GM21360 (cell line): Measurements from ENCODE around the gene MED27.

Experiments
- ATAC-seq: cut with Tn5 transposase; IDR thresholded peaks from one replicate; pipeline ENCODE4 v1.9.1; 2021; ENCODE audit warnings: mild to moderate bottlenecking, moderate library complexity; ENCODE audit not compliant: unreplicated experiment

The MED27 gene

GRCh38 chr9:131823701-131824146, 255.9 kb downstream of the MED27 start:
- no peak for ATAC-seq

GRCh38 chr9:131818089-131818488, 261.6 kb downstream of the MED27 start:
- ATAC-seq: no peak

GRCh38 chr9:131817627-131818026, 262.0 kb downstream of the MED27 start:
- no peak for ATAC-seq

GRCh38 chr9:131817073-131817472, 262.6 kb downstream of the MED27 start:
- ATAC-seq: no peak

- no peak for ATAC-seq
These were observed 263.4 kb downstream of the MED27 start for GRCh38 chr9:131815970-131816873.

- no peak for ATAC-seq
These were observed 265.0 kb downstream of the MED27 start for GRCh38 chr9:131814707-131815106.

GRCh38 chr9:131813116-131813515, 266.6 kb downstream of the MED27 start:
- ATAC-seq: no peak

- ATAC-seq: no peak
These were observed 267.4 kb downstream of the MED27 start for GRCh38 chr9:131812116-131812790.

GRCh38 chr9:131811405-131811804, 268.3 kb downstream of the MED27 start:
- no peak for ATAC-seq

- no peak for ATAC-seq
These were observed 269.1 kb downstream of the MED27 start for GRCh38 chr9:131810351-131811170.
